IPS-18c (cell line): ENCODE measurements around the gene PXMP4.
A peak's percentile ranks its signal among the peaks of the same experiment; 100 is the strongest.

Source experiments
- H3K4me3 ChIP-seq: 2 replicates; pipeline ENCODE4 v1.7.0; 2013; ENCODE audit warnings: low read depth, mild to moderate bottlenecking, low read length, moderate library complexity; ENCODE audit not compliant: insufficient read depth
- H3K9me3 ChIP-seq: one replicate; pipeline ENCODE4 v1.6.1; 2013; ENCODE audit warnings: mild to moderate bottlenecking, low read length, moderate library complexity; ENCODE audit not compliant: control insufficient read depth, insufficient read depth

Gene PXMP4

DNA sequence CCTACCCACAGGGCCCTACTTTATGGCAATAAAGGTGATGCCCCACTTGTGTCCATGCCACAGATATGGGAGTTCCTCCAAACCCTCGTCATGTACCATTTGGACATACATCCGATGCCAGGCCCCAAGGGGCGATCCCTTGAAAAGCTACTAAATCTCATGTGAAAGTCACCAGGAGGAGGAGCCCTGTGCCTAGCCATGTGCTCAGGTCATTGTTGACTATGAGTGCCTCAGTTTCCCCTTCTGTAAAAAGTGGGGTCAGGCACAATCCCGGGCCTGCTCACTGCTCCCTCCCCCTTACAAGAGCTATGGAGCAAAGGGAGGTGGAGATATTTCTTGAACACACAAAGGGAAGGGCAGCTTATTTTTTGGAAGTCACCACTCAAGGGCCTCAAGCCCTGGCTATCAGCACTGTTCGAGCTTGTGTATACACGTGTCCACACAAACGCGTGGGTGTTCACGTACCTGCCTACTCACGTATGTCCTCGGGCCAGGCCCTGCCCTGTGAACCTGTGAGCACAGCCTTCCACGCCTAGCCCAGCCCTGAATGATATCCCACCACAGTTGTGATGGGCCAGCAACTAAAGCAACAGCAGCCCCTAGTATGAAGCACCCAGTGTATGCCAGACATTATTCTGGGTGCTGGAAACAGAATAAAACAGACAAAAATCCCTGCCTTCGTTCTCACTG lies 51.5 kb downstream of the PXMP4 start:
- Histone ChIP-seq H3K9me3 (no peaks in the 10 kb centered on the region), H3K4me3 (no peak overlapping the region)

DNA sequence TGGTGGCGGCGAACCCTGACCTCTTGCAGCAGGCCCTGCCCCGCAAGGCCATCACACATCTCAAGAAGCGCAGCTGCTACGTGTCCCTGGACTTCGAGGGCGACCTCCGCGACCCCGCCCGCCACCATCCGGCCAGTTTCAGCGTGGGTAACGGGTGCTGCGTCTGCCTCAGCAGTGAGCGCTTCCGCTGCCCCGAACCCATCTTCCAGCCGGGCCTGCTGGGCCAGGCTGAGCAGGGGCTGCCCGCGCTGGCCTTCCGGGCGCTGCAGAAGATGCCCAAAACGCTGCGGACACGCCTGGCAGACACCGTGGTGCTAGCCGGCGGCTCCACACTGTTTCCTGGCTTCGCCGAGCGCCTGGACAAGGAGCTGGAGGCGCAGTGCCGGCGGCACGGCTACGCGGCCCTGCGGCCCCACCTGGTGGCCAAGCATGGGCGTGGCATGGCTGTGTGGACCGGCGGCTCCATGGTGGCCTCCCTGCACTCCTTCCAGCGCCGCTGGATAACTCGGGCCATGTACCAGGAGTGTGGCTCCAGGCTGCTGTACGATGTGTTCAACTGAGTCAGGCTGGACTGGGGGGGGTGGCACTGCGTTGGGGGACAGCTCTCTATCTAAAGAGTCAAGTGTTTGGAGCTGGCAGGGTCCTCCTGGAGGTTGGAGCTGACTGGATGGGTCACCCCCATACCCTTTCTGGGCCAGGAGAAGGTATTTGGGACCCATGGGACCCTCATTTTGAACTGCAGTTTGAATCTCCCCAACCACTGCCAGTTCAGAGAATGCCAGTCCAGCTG lies 52.2 kb downstream of the PXMP4 start:
- Histone ChIP-seq H3K4me3 (peak overlapping the region; percentile 63), H3K9me3 (no peaks in the 10 kb centered on the region)

DNA sequence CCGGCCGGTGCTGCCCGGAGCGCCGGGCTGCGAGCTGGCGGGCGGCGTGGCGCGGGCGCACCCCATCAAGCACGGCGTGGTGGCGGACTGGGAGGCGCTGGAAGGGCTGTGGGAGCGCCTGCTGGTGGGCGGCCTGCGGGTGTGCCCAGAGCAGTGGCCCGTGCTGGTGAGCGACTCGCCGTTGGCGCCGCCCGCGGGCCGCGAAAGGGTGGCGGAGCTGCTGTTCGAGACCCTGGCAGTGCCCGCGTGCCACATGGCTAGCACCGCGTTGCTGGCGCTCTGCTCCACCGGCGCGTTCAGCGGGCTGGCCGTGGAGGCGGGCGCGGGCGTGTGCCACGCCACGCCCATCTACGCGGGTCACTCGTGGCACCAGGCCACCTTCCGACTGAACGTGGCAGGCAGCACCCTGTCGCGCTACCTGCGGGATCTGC lies 52.9 kb downstream of the PXMP4 start:
- no peaks in the 10 kb centered on the region for H3K9me3 ChIP-seq
- peak overlapping the region; percentile 63 for H3K4me3 ChIP-seq

- no peaks in the 10 kb centered on the region for H3K9me3 ChIP-seq
- peak within 1 kb of the TSS; percentile 63 for H3K4me3 ChIP-seq
Observed at GRCh38 chr20:33666293-33667244, 53.5 kb downstream of the PXMP4 start, which contains the start of gene ACTL10. TSS of gene ACTL10 (plus strand) at chr20:33666943. CDS start at chr20:33667498, 555 bp downstream.

GRCh38 chr20:33664762-33665144 lies 55.4 kb downstream of the PXMP4 start:
- H3K9me3 ChIP-seq: no peaks in the 10 kb centered on the region
- no peak overlapping the region for H3K4me3 ChIP-seq

DNA sequence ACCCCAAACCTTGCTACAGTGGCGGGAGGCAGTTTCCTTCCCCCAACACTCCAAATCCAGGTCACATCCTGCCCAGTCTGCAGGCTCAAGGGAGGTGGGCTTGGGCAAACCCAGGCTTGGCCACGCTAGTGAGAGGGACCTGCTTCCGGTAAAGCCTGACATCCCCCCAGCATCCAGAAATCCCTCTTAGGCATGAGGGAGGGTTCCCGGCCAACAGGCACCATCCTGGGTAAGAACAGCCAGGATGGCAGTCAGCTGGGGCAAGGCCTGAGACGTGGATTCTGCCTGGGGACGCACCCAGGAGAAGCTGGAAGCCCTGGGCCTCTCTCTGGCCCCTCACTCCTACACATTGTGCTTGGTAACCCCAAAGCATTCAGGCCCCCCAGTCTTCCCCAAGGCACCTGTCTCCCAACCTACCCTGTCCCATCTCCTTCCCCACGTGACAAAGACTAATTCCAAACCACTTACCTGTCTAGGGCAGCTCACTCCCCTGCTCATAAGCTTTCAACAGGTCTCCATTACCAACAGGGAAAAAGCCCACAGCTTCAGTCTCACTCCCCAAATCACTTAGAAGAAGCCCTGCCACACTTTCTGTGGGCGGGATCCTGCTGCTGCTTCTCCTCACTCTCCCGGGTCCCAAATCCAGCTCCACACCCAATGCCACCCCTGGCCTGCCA lies 55.9 kb downstream of the PXMP4 start:
- peak overlapping the region; percentile 75 for H3K4me3 ChIP-seq
- no peaks in the 10 kb centered on the region for H3K9me3 ChIP-seq

DNA sequence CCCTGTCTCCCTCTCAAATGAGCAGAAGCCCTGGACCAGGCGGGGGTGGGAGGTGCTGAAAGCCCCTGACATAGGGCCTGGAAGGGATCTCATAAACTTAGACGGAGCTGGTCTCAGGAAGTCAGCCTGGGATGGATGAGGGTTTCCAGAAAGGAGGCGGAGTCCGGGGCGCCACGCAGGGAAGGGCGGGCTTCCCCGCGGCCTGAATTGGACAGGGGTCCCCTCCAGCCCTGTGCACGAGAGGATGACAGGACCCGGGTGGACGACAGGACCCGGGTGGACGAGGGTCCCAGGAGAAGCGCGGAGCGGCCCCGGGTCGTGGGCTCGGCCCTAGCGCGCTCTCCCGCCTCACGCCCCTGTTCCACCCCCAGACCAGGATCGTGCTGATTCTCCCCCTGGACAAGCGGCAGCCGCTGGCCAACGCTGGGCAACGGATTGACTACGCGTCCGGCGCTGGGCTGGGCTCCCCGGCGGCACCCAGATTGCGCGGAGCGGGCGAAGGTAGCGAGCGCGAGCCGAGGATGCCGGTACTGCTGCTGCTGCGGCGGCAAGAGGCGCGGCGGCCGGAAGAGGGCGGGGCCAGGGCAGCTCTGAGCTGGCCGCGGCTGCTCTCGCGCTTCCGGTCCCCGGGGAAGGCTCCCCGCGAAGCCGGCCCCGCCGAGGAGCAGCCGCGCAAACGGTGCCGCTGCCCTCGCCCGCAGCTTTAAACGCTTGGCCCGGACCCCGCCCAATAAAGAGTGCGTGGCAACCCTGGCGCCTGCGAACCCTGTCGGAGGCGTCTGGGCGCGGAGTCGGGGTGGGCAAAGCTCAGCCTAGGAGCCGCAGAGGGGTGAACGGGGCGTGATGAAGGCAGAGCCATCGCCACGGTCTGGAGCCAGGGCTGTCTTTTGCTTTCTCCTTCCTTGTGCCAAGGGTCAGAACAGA lies 56.7 kb downstream of the PXMP4 start:
- peak overlapping the region; percentile 75 for H3K4me3 ChIP-seq

DNA sequence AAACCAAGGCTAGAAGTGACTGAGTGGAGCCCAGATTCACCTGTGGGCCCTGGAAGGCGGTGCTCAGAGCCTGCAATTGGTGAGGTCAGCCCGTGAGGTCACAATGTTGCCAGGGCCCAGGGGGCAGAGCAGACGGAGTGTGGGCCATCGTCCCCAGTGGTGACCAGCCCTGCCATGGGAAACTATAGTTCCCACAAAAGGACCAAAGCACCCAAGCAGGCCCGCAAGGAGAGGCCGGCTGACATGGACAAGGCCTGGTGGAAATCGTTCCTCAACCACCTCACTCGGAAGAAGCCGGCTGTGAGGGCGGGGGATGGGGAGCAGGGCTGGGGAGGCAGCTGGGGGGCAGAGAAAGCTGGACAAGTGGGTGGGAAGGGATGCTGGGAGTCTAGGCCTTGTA lies 57.9 kb downstream of the PXMP4 start, which contains the start of gene C20orf144:
C20orf144 (plus strand) TSS at position 156 of the 400 bp plus-strand sequence; CDS start at position 175, 19 bp downstream.
- Histone ChIP-seq H3K4me3 (peak within 1 kb of the TSS; percentile 75), H3K9me3 (no peaks in the 10 kb centered on the region)

More for the DNA sequence above, 56.7 kb downstream of the PXMP4 start:
- no peaks in the 10 kb centered on the region for H3K9me3 ChIP-seq

- Histone ChIP-seq H3K4me3 (no peak overlapping the region), H3K9me3 (no peaks in the 10 kb centered on the region)
Observed at GRCh38 chr20:33660685-33661058, 59.4 kb downstream of the PXMP4 start.

DNA sequence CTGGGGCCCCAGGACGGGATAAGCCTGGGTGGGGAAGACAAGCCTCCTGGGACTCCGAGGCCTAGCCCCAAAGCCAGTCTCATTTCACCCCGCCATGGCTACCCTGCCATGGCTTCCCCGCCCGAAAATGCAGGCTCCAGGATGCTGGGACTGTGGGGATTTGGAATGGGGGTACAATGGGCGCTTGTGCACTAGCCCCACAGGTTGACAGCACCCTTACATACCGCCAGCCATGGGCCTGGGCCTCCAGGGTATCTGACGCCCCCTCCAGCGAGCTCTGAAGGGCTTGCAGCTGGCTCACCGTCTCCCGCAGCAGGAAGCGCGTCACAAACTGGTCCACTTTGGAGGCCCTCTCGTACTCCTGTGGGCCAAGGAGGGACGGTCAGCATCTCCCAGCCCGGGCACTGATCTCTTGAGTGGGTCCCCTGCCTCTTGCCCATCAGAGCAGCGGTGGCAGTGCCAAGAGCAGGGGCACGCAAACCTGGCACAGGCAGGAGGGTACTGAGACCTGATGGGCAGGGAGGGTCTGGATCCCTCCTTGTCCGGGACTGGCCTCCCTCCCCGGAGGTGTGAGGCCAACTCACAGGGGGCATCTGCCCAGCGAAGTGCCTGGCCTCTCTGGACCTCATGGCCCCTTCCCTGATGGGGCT lies 60.0 kb downstream of the PXMP4 start:
- Histone ChIP-seq H3K4me3 (no peak overlapping the region), H3K9me3 (no peaks in the 10 kb centered on the region)

DNA sequence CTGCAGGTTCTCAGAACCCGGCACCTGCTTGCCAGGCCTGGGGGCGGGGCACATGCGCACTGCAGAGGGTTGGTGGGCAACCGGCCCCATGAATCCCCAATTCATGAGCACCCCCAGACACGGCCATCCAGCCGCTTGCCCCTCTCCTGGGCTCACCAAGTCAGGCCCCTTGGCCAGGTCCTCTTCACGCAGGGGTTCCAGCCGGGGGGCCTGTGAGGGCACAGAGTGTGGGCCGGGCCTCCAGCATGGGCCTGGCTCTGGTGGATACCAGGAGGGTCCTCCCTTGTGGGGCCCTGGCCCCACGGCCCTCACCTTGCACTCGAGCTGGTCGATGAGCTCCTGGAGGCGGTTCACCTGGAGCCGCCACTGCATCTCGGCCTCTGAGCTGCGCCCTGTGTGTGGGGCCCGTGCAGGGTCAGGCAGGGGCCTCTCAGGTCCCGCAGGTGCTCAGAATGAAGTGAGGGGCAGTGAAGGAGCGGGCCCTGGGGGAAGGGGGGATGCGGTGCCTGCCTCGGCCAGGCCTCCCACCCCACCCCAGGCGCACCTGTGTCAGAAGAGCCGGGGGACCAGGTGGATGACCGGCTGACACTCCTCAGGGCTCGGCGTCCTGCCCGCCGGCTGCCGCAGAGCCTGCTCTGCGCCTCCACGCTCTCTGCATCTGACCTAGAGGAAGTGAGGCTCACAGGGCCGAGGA lies 60.6 kb downstream of the PXMP4 start:
- no peaks in the 10 kb centered on the region for H3K9me3 ChIP-seq

GRCh38 chr20:33658929-33659328 lies 61.2 kb downstream of the PXMP4 start:
- Histone ChIP-seq H3K4me3 (no peak overlapping the region), H3K9me3 (no peaks in the 10 kb centered on the region)

More for the DNA sequence above, 60.6 kb downstream of the PXMP4 start:
- H3K4me3 ChIP-seq: no peak overlapping the region

DNA sequence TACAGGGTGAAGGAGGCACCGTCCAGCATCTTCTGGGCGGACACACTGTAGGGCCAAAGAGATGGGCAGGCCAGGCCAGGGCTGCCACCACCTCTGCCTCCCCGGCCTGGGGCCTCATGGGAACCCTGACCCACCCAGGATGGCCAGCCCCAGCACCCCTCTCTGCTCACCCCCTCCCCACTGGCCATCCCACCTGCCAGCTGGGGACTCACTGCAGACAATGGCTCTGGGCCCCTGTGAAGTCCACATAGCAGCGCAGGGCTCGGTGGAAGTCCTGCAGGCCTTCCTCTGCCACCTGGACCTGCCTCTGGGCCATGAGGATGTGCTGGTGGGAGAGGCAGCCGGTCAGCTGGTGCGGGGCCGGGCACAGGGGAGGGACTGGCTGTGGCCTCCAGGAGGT lies 61.6 kb downstream of the PXMP4 start:
- H3K9me3 ChIP-seq: no peaks in the 10 kb centered on the region
- no peak overlapping the region for H3K4me3 ChIP-seq

GRCh38 chr20:33657704-33658095 lies 62.4 kb downstream of the PXMP4 start:
- H3K9me3 ChIP-seq: no peaks in the 10 kb centered on the region
- H3K4me3 ChIP-seq: no peak overlapping the region
